ENCODE measurements around the gene ZFYVE28. TPM values are rescaled to one million over a fixed set of nuclear protein-coding genes. Genes with fewer than 3 reads are reported as not detected.

ZFYVE28 gene
- total RNA-seq, 4 donors from 2014 or later = 8.5 to 15.0 (median 11.7) TPM

DNA sequence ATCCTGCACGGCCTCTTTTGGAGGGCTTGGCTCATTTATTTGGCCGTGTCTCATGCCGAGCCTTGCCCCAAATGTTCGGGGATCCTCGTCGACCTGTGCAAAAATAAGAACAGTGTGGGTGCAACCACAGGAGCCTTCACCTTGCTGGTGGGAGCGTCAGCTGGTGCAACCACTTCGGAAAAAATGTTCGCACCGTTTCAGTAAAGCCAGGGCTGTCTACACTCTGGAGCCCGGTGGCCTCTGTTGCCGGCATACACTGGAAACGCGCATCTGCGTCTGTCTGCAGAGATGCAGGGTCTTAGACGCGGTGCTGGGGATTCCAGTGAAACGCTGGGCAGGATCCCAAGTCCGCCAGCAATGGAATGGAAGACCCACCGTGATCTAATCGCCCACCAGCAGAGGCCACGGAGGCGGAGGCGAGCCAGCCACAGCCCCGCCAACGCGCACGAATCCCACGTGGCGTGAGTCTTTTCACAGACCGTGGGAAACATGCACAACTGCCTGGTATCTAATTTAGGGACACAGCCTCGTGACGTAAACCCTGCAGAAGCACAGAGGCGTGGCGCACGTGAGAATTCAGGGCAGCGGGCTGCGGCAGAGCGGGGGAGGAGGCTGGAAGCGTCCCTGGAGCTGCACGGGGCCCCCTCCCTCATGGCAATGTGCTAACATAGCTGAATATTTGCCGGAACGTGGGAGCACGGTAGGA is 142.7 kb downstream of the ZFYVE28 start:
- TF ChIP-seq, protein P1, sequence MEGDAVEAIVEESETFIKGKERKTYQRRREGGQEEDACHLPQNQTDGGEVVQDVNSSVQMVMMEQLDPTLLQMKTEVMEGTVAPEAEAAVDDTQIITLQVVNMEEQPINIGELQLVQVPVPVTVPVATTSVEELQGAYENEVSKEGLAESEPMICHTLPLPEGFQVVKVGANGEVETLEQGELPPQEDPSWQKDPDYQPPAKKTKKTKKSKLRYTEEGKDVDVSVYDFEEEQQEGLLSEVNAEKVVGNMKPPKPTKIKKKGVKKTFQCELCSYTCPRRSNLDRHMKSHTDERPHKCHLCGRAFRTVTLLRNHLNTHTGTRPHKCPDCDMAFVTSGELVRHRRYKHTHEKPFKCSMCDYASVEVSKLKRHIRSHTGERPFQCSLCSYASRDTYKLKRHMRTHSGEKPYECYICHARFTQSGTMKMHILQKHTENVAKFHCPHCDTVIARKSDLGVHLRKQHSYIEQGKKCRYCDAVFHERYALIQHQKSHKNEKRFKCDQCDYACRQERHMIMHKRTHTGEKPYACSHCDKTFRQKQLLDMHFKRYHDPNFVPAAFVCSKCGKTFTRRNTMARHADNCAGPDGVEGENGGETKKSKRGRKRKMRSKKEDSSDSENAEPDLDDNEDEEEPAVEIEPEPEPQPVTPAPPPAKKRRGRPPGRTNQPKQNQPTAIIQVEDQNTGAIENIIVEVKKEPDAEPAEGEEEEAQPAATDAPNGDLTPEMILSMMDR (IDR thresholded peaks at IDR 0.05; ENCODE audit: low read depth) = no peak

DNA sequence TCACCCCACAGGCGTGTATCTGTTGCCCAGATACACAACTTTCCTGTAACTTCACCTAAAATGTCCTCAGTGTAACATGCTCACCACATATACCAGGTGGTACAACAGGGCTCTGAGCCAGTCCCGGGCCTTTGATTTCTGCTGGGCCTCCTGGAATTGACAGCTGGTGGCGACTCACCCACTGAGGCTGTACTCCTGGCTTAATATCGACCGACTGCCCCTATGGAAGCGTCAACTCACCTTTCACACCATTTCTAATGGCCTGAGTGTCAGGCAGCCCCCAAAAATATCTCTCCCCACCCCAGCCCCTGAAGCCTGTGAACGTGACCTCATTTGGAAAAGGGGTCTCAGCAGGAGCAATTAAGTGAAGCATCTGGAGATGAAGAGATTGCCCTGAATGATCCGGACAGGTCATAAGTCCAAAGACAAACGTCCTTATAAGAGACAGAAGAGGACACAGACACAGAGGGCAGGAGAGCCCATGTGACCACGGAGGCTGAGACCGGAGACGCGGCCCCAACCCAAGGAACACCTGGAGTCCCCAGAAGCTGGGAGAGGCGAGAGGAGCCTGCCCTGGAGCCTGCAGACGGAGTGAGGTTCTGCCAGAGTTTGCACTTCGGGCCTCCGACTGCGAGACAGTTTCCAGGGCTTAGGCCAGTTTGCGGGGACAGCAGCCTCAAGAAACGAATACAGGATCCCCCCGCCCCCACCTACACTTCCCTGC is 144.0 kb downstream of the ZFYVE28 start:
- TF ChIP-seq, protein P1 (IDR thresholded peaks at IDR 0.05; ENCODE audit: low read depth) = no peak

DNA sequence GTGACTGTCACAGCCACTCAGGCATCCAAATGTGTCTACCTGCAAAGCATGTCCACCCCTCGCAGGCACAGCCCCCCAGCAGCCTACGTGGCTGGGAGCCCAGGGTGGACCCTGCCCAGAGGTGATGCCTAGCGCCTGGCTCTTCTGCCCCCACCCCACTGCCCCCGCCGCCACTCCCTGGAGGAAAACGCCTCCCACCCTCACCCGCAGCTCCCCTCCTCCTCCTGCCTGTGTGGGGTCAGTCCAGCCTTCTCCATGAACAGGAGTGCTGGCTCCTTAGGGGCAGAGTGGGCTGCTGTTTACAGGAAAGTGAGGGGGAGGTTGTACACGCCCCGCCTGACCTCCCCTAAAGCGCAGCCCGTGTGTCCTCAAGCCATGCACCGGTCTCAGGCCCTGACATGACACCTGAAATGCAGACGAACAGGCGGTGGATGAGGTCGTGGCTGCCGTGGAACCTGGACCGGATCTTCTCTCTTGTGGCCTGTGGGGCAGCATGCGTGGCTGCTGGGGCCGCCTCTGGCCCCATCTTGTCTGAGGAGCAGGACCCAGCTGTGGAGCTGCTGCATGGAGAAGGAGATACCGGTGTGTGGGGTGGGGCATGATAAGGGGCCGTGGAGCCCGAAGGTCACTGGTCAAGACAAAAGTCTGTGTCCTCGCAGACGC is 144.7 kb downstream of the ZFYVE28 start:
- TF ChIP-seq, protein P1 (IDR thresholded peaks at IDR 0.05; ENCODE audit: low read depth) = no peak

DNA sequence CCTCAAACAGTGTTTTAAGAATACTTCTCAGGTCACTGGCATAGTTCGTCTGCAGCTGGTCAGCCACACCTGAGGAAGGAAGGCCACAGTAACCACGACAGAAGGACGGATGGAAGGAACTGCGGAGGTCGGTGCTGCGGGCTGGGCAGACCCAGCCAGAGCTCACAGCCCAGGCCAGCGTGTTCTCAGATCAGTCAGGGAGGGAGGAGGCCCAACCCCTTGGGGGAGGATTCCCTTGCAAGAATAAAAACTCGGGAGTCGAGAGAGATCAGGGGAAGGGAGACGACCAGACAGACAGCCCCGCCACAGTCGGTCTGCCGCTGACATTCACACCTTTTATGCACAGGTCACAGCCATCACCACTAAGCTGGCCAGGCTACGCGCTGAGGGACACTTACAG is 145.2 kb downstream of the ZFYVE28 start:
- TF ChIP-seq, protein P1 (IDR thresholded peaks at IDR 0.05; ENCODE audit: low read depth) = no peak

DNA sequence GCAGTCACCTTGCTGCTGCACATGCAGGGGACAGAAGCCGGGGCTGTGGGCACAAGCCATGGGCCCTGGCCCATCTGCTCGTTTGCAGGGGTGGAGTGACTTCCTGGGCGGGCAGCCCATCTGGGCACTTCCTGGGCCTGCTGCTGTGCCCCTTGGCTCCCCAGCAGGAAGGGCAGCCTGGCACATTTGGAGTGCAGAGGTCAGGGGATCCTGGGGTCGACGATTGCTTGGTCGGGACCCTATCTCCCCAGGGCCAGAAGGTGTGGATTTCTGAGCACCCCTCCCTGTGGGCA is 145.7 kb downstream of the ZFYVE28 start:
- TF ChIP-seq, protein P1 (IDR thresholded peaks at IDR 0.05; ENCODE audit: low read depth) = no peak

DNA sequence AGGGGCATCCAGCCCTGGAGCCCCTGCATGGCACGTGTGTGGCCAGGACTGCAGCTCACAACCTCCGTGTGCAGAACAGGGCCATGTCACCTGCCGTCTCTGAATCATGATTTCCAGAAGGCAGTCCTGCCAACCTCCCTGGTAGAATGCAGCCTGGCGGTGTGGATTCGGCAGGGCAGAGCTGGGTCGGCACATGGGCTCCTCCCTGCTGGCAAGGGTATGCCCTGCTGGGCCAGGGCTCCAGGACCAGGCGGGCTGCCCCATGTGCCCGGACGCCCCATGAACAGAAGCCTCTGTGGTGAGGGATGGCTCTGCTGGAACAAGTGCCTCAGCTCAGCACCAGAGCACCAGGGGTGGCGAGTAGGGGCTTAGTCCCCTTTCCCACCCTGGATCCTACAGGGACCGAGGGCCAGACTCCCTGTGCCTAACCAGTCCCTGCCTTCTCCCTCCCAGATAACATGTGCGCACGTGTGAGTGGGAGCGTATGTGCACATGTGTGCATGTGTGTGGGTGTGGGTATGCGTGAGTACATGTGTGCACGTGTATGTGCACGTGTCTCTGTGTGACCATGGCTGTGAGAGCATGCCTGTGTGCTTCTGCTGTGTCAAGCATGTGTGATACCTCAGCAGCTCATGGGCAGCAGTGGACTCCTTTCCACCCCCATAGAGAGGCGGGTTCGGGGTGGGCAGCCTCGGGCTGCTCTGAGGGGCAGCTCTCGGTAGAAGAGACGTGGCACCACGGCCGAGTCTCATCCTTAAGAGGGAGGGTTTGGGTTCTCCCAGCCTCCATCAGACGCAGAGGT is 146.2 kb downstream of the ZFYVE28 start:
- TF ChIP-seq, protein P1 (IDR thresholded peaks at IDR 0.05; ENCODE audit: low read depth) = no peak
